ENCODE results near the gene DDI1.

DDI1 gene

DNA sequence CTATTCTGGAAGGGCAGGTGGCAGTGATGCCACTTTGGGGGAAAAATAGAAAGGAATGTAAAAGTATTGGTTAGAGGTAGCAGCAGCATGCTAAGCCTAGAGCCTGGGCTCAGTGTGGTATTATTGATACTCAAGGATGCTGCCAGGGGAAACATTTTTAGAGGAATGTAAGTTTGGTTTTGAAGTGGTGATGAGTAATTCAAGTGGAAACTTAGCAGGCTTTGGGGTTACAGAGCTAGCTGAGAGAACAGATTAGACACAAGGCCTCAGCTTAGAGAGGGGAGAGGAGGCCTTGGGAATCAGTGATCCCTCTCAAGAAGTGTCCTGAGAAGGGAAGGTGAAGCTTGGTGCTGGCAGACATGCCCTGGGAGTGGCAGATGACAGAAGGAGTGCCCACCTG lies 32.9 kb upstream of the DDI1 start:
- no peaks in the 10 kb centered on the region for H3K36me3 ChIP-seq (ENCODE audit: insufficient read depth, low read length)
- no peak overlapping the region for H3K4me3 ChIP-seq (ENCODE audit: low read depth in 1 of 2, low read length in 2 of 2)
- no peaks in the 10 kb centered on the region for H3K27me3 ChIP-seq (ENCODE audit: control insufficient read depth in 1 of 2, insufficient read depth in 2 of 2, low read length in 2 of 2)
- no peak overlapping the region for H3K9ac ChIP-seq (ENCODE audit: low read length)
- no peak overlapping the region for H3K27ac ChIP-seq (ENCODE audit: low read depth, low read length)
- H3K4me1 ChIP-seq (ENCODE audit: insufficient read depth, low read length) = peaks cover 6% of the 10 kb centered on the region
- no peaks in the 10 kb centered on the region for H3K9me3 ChIP-seq (ENCODE audit: low read length)

- H3K27me3 ChIP-seq (ENCODE audit: control insufficient read depth in 1 of 2, insufficient read depth in 2 of 2, low read length in 2 of 2) = no peaks in the 10 kb centered on the region
- H3K36me3 ChIP-seq (ENCODE audit: insufficient read depth, low read length) = no peaks in the 10 kb centered on the region
- H3K4me1 ChIP-seq (ENCODE audit: insufficient read depth, low read length) = peaks cover 6% of the 10 kb centered on the region
- no peaks in the 10 kb centered on the region for H3K9me3 ChIP-seq (ENCODE audit: low read length)
- no peak overlapping the region for H3K9ac ChIP-seq (ENCODE audit: low read length)
- H3K27ac ChIP-seq (ENCODE audit: low read depth, low read length) = no peak overlapping the region
- H3K4me3 ChIP-seq (ENCODE audit: low read depth in 1 of 2, low read length in 2 of 2) = no peak overlapping the region
Observed at GRCh38 chr11:104005234-104005855, 31.1 kb upstream of the DDI1 start.

DNA sequence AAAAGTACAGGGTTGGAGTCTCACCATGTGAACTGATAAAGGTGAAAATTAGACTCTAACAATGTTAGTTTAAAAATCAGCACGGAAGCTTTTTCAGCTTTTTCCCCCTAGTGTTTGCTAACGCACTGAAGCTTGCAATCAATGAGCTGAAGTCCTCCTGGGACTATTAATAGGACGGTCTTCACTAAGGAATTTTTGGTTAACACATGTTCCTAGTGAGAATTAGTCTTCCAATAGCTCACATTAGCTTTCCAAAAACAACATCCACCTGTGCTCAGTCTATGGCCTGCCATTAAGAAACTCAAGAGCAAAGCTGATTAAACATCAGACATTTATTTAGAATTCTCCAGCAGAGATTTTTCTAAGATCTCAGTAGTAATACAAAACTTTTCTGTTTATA lies 26.7 kb upstream of the DDI1 start:
- Histone ChIP-seq H3K27me3 (ENCODE audit: control insufficient read depth in 1 of 2, insufficient read depth in 2 of 2, low read length in 2 of 2) (no peaks in the 10 kb centered on the region), H3K9ac (ENCODE audit: low read length) (no peak overlapping the region), H3K9me3 (ENCODE audit: low read length) (no peaks in the 10 kb centered on the region), H3K4me1 (ENCODE audit: insufficient read depth, low read length) (peaks cover 6% of the 10 kb centered on the region), H3K4me3 (ENCODE audit: low read depth in 1 of 2, low read length in 2 of 2) (no peak overlapping the region), H3K27ac (ENCODE audit: low read depth, low read length) (no peak overlapping the region), H3K36me3 (ENCODE audit: insufficient read depth, low read length) (no peaks in the 10 kb centered on the region)

- no peaks in the 10 kb centered on the region for H3K4me1 ChIP-seq (ENCODE audit: insufficient read depth, low read length)
- no peaks in the 10 kb centered on the region for H3K9me3 ChIP-seq (ENCODE audit: low read length)
- no peak overlapping the region for H3K27ac ChIP-seq (ENCODE audit: low read depth, low read length)
- H3K27me3 ChIP-seq (ENCODE audit: control insufficient read depth in 1 of 2, insufficient read depth in 2 of 2, low read length in 2 of 2) = no peaks in the 10 kb centered on the region
- H3K9ac ChIP-seq (ENCODE audit: low read length) = no peak overlapping the region
- no peaks in the 10 kb centered on the region for H3K36me3 ChIP-seq (ENCODE audit: insufficient read depth, low read length)
- no peak overlapping the region for H3K4me3 ChIP-seq (ENCODE audit: low read depth in 1 of 2, low read length in 2 of 2)
Observed at GRCh38 chr11:104011044-104011443, 25.4 kb upstream of the DDI1 start.

GRCh38 chr11:104015649-104016415 lies 20.6 kb upstream of the DDI1 start:
- H3K27ac ChIP-seq (ENCODE audit: low read depth, low read length) = no peak overlapping the region
- no peak overlapping the region for H3K9ac ChIP-seq (ENCODE audit: low read length)
- H3K9me3 ChIP-seq (ENCODE audit: low read length) = no peaks in the 10 kb centered on the region
- no peaks in the 10 kb centered on the region for H3K36me3 ChIP-seq (ENCODE audit: insufficient read depth, low read length)
- H3K27me3 ChIP-seq (ENCODE audit: control insufficient read depth in 1 of 2, insufficient read depth in 2 of 2, low read length in 2 of 2) = no peaks in the 10 kb centered on the region
- no peaks in the 10 kb centered on the region for H3K4me1 ChIP-seq (ENCODE audit: insufficient read depth, low read length)
- no peak overlapping the region for H3K4me3 ChIP-seq (ENCODE audit: low read depth in 1 of 2, low read length in 2 of 2)

DNA sequence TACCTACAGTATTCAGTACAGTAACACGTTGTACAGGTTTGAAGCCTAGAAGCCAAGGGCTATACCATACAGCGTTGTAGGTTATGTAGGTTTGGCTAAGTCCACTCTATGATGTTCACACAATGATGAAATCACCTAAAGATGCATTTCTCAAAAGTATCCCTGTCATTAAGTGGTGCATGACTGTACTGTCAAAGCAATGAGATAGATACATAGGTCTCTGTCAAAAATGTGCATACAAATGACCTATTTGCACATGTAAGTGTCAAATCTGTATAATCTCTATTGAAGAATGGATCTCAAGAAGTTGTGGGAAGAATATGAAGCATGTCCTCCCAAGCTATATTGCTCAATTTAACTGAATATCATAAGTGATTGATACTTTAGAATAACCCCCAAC lies 11.9 kb upstream of the DDI1 start:
- Histone ChIP-seq H3K36me3 (ENCODE audit: insufficient read depth, low read length) (no peaks in the 10 kb centered on the region), H3K27ac (ENCODE audit: low read depth, low read length) (no peak overlapping the region), H3K9ac (ENCODE audit: low read length) (no peak overlapping the region), H3K9me3 (ENCODE audit: low read length) (no peaks in the 10 kb centered on the region), H3K27me3 (ENCODE audit: control insufficient read depth in 1 of 2, insufficient read depth in 2 of 2, low read length in 2 of 2) (no peaks in the 10 kb centered on the region), H3K4me1 (ENCODE audit: insufficient read depth, low read length) (no peaks in the 10 kb centered on the region), H3K4me3 (ENCODE audit: low read depth in 1 of 2, low read length in 2 of 2) (no peak overlapping the region)

DNA sequence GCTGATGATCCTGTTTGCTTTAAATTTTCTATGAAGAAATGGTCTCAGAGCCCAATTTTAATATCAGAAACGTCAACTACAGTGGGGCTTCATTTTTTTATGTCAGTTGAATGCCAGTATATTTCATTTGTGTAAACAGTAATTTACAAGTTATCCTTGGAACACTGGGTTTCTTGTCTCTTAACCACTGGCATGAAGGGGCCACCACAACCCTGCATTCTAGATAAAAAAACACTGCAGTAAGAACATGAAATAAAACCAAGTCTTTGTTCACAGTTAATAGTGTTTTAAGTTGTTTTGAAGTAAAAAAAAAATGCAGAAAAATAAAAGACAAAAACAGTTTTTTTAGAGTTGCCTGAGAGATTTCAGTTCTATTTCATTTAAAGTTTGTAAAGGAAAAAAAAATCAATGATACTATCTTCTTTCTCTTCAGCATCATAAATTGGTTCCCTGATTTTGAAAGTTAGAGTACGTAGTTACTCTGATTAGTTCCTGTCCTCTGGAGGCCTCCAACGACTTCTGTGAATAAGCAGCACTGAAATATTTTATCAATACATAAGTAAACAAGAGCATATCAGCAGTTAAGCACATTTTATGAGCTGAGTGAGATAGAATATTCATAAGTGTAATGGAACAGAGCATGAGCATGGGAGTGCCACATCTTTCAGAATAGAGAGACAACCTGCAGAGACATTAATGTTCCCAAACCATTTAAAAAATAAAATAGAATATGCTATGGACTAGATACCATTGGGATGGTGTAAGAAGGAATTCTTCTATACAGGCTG lies 7.8 kb upstream of the DDI1 start:
- no peak overlapping the region for H3K9ac ChIP-seq (ENCODE audit: low read length)
- H3K27ac ChIP-seq (ENCODE audit: low read depth, low read length) = no peak overlapping the region
- no peaks in the 10 kb centered on the region for H3K27me3 ChIP-seq (ENCODE audit: control insufficient read depth in 1 of 2, insufficient read depth in 2 of 2, low read length in 2 of 2)
- H3K9me3 ChIP-seq (ENCODE audit: low read length) = no peaks in the 10 kb centered on the region
- H3K4me1 ChIP-seq (ENCODE audit: insufficient read depth, low read length) = no peaks in the 10 kb centered on the region
- no peak overlapping the region for H3K4me3 ChIP-seq (ENCODE audit: low read depth in 1 of 2, low read length in 2 of 2)
- no peaks in the 10 kb centered on the region for H3K36me3 ChIP-seq (ENCODE audit: insufficient read depth, low read length)

DNA sequence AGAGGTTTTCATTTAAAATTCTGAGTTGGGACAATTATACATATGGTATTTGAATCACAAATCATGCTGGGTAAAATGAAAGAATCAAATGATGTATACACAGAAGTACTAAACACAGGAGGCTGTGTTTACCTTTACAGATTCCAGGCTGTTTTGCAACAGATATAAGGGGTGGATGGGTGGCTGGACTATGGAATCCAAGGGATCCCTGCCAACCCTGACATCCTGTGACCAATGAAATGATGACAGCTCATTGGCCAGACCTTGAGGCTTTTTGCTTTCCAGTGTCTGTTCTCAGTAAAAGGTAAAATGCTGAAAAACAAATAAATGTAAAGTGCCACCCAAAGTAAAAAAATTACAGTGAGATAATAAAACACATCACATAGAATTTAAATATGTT lies 3.3 kb upstream of the DDI1 start:
- Histone ChIP-seq H3K9ac (ENCODE audit: low read length) (no peak overlapping the region), H3K4me1 (ENCODE audit: insufficient read depth, low read length) (no peaks in the 10 kb centered on the region), H3K36me3 (ENCODE audit: insufficient read depth, low read length) (no peaks in the 10 kb centered on the region), H3K4me3 (ENCODE audit: low read depth in 1 of 2, low read length in 2 of 2) (no peak overlapping the region), H3K9me3 (ENCODE audit: low read length) (no peaks in the 10 kb centered on the region), H3K27ac (ENCODE audit: low read depth, low read length) (no peak overlapping the region), H3K27me3 (ENCODE audit: control insufficient read depth in 1 of 2, insufficient read depth in 2 of 2, low read length in 2 of 2) (no peaks in the 10 kb centered on the region)

DNA sequence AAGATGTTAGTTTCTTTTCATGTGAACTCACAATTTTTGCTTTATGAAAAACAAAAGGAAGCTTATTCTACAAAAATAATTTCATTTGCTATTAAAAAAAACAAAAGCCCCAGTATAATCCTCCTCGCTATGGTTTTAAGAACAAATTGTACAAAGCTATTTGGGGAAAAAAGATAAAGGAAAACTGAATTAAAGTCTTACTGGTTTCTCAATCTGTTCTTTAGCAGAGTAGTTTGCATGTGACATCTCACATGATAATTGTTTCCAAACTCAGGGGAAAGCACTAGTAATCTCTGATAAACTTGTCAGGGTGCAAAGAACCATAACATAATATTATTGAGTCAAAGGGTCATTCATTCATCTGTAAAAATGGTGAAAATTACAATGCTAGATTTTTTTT lies 2.9 kb upstream of the DDI1 start:
- no peak overlapping the region for H3K4me3 ChIP-seq (ENCODE audit: low read depth in 1 of 2, low read length in 2 of 2)
- no peaks in the 10 kb centered on the region for H3K4me1 ChIP-seq (ENCODE audit: insufficient read depth, low read length)
- no peaks in the 10 kb centered on the region for H3K36me3 ChIP-seq (ENCODE audit: insufficient read depth, low read length)
- no peaks in the 10 kb centered on the region for H3K27me3 ChIP-seq (ENCODE audit: control insufficient read depth in 1 of 2, insufficient read depth in 2 of 2, low read length in 2 of 2)
- H3K9me3 ChIP-seq (ENCODE audit: low read length) = no peaks in the 10 kb centered on the region
- no peak overlapping the region for H3K27ac ChIP-seq (ENCODE audit: low read depth, low read length)
- H3K9ac ChIP-seq (ENCODE audit: low read length) = no peak overlapping the region

DNA sequence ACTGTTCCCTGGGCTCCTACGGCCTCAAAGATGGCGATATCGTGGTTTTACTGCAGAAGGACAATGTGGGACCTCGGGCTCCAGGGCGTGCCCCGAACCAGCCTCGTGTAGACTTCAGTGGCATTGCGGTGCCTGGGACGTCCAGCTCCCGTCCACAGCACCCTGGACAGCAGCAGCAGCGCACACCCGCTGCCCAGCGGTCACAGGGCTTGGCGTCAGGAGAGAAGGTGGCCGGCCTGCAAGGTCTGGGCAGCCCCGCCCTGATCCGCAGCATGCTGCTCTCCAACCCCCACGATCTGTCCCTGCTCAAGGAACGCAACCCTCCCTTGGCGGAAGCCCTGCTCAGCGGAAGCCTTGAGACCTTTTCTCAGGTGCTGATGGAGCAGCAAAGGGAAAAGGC lies 555 bp downstream of the DDI1 start:
- H3K9me3 ChIP-seq (ENCODE audit: low read length) = no peaks in the 10 kb centered on the region
- H3K27ac ChIP-seq (ENCODE audit: low read depth, low read length) = no peak overlapping the region
- no peak overlapping the region for H3K4me3 ChIP-seq (ENCODE audit: low read depth in 1 of 2, low read length in 2 of 2)
- H3K9ac ChIP-seq (ENCODE audit: low read length) = no peak overlapping the region
- no peaks in the 10 kb centered on the region for H3K36me3 ChIP-seq (ENCODE audit: insufficient read depth, low read length)
- H3K27me3 ChIP-seq (ENCODE audit: control insufficient read depth in 1 of 2, insufficient read depth in 2 of 2, low read length in 2 of 2) = no peaks in the 10 kb centered on the region
- no peaks in the 10 kb centered on the region for H3K4me1 ChIP-seq (ENCODE audit: insufficient read depth, low read length)

DNA sequence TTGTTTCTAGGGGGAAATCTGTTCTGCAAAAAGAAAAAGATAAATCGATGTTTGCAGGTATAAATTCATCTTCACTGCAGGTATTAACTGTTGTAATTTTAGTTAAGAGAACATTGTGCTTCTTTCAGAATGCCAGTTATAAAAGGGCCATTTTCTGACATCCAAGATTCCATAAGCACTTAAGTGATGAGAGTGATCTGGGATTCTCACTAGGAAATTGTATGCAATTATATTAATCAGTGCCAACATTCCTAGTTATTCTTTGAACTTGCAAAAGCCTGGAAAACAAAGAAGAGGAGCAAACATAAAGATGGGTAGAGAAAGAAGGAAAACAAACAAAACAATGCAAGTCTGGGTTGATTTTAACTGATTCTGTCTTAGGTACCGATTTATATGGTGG lies 5.4 kb downstream of the DDI1 start:
- no peak overlapping the region for H3K4me3 ChIP-seq (ENCODE audit: low read depth in 1 of 2, low read length in 2 of 2)
- H3K4me1 ChIP-seq (ENCODE audit: insufficient read depth, low read length) = no peaks in the 10 kb centered on the region
- no peaks in the 10 kb centered on the region for H3K27me3 ChIP-seq (ENCODE audit: control insufficient read depth in 1 of 2, insufficient read depth in 2 of 2, low read length in 2 of 2)
- no peak overlapping the region for H3K27ac ChIP-seq (ENCODE audit: low read depth, low read length)
- H3K36me3 ChIP-seq (ENCODE audit: insufficient read depth, low read length) = no peaks in the 10 kb centered on the region
- H3K9me3 ChIP-seq (ENCODE audit: low read length) = no peaks in the 10 kb centered on the region
- H3K9ac ChIP-seq (ENCODE audit: low read length) = no peak overlapping the region

Data from muscle layer of colon (tissue), 2 donors.